ENCODE results near the gene VSTM2L.

- TF ChIP-seq CTCF (optimal IDR thresholded peaks at IDR 0.05 in 1 of 3, IDR thresholded peaks at IDR 0.05 in 1 of 3, conservative IDR thresholded peaks at IDR 0.05 in 1 of 3; ENCODE audit: extremely low read depth in 1 of 3, insufficient read depth in 2 of 3, low read length in 3 of 3) (no peak), EZH2 (IDR thresholded peaks at IDR 0.05; ENCODE audit: low read length) (no peak)
These were observed 74.0 kb downstream of the VSTM2L start for GRCh38 chr20:37976887-37977286.
